CD4-positive, alpha-beta T cell treated with Interleukin-15 for 4 hours (primary cell): ENCODE results near the gene CCSER1.
"Not testable (repeated sequence)": the region's sequence is repeated elsewhere in the genome, so short reads cannot be mapped to it uniquely, and the experiment has no call there.

Experiments
- DNase-seq: peaks from one replicate; pipeline ENCODE4 v3.0.0-alpha.2; 2020; ENCODE audit warnings: low spot score

CCSER1 gene

GRCh38 chr4:90299373-90299772 is 172.2 kb downstream of the CCSER1 start:
- DNase-seq = no peak

GRCh38 chr4:90306810-90307209 is 179.6 kb downstream of the CCSER1 start:
- no peak for DNase-seq

DNA sequence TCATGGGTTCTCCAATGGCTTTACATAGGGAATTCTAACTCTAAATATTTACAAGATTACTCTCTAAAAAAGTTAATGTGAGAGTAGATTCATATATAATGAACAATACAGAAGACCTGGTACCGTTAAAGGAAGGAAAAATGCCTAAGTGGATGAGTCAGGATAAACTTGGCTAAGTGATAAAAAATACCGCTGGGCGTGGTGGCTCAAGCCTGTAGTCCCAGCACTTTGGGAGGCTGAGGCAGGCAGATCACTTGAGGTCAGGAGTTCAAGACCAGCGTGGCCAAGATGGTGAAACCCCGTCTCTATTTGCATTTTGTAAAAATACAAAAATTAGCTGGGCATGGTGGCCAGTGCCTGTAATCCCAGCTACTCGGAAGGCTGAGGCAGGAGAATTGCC is 189.9 kb downstream of the CCSER1 start:
- DNase-seq = not testable (repeated sequence)

DNA sequence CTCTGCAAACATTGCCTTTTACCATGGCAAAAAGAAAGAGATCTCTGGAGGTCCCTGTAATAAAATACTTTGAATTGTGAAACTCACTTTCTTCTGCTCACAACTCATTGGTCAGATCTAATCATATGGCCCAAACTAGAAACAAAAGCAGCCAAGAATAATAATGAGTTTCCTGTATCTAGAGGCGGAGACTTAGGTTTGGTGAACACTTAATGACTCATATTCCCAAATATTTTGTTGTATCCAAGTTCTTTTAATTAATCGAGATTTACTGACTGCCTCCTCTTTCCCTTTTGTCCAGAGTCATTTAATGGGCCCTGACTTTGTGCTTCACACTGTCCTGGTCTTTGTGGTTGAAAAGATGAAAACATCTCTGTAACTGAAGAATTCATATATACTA is 190.6 kb downstream of the CCSER1 start:
- no peak for DNase-seq

GRCh38 chr4:90318193-90318592 is 191.0 kb downstream of the CCSER1 start:
- DNase-seq = no peak

GRCh38 chr4:90328558-90328957 is 201.4 kb downstream of the CCSER1 start:
- no peak for DNase-seq

DNA sequence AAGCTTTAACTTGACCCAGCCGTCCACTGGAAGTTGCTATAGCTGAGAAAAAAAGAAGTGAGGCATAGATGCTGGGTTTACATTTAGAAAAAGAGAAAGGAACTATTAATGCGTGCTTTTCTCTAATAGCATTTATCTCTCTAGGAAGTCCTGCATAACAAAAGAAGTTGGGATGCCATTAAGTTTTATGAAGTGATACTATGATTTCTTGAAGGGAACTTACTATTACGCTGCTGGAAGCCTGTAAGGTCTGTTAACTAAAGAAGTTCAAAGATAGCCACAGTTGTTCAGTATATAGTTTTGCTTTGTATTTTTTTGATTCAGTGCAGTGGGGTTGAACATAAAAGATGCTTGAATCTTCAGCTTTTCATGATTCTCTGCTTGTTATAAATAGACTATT is 203.4 kb downstream of the CCSER1 start:
- no peak for DNase-seq

GRCh38 chr4:90345549-90346215 is 218.5 kb downstream of the CCSER1 start:
- no peak for DNase-seq

GRCh38 chr4:90349636-90350035 is 222.4 kb downstream of the CCSER1 start:
- no peak for DNase-seq

DNA sequence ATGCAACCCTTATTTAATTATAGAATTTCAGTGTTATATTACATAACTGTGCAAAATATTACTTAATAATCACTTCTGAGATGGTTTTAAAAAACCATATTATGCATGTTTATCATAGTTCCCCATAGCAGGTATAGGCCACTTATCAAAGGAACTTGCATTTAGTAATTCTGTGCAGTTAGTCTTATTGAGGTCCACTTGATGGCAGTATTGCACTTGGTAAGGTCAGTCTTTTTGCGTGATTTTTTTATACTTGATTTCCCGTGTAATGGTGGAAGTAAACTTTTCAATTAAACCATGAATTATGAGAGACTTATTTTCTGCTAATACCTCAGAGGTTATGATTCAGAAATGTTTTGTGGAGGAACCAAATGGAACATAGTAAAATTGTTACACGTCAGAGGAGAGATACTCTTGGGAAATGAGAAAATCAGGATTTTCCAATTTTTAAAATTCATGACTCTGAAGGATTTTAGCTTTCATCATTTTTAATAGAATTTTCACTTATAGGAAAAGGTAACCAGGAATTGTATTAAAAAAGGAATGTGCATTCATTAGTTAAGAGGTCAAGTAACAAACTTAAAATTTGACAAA is 230.0 kb downstream of the CCSER1 start:
- no peak for DNase-seq

- no peak for DNase-seq
Observed at GRCh38 chr4:90375081-90375480, 247.9 kb downstream of the CCSER1 start.

GRCh38 chr4:90393215-90393614 is 266.0 kb downstream of the CCSER1 start:
- no peak for DNase-seq

GRCh38 chr4:90403781-90404180 is 276.6 kb downstream of the CCSER1 start:
- DNase-seq = no peak

- DNase-seq = not testable (repeated sequence)
Observed at GRCh38 chr4:90407897-90408296, 280.7 kb downstream of the CCSER1 start.

GRCh38 chr4:90412786-90413185 is 285.6 kb downstream of the CCSER1 start:
- DNase-seq = not testable (repeated sequence)

GRCh38 chr4:90415116-90415515 is 287.9 kb downstream of the CCSER1 start:
- DNase-seq = no peak

DNA sequence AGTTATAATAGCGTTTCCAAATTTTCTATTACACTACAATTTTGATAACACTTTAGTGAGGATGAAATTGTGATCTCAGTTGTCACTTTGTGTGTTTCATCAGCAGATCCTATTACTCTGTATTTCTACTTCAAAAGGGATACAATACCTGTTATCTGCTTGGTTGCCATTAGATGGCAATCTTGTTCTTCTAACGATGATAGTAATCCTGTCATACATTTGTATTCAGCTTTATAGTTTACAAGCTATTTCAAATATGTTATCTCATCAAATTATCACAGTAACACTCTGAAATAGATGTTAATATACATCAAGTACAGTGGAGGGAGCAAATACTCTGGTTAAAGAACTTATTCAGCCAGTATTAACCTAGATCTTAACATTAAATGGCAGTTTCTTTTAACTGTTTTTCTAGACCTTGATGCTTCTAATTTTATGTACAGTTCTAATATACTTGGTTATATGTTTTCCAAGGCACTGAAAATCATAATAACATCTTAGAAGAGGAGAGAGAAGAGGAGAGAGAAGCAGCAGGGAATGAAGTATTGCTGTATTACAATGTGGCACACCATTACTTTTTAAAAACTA is 292.0 kb downstream of the CCSER1 start:
- DNase-seq = no peak

DNA sequence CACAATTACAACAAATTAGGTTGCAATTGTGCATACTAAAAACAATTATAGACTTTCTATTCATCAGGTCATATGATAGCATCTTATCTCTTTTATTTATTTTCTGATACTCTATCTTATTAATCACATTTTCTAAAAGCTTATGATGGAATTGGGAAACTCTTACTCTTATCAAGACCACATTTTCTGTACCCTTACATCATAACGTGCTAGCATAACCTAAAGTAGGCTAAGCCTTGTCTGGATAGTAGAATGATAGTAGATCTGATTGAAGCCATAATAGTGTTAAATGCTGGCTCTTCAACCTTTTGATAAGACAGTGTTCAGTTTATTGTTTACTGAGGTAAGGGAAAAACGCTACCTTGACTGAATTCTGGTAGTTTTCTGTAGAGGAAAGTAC is 294.0 kb downstream of the CCSER1 start:
- no peak for DNase-seq

DNA sequence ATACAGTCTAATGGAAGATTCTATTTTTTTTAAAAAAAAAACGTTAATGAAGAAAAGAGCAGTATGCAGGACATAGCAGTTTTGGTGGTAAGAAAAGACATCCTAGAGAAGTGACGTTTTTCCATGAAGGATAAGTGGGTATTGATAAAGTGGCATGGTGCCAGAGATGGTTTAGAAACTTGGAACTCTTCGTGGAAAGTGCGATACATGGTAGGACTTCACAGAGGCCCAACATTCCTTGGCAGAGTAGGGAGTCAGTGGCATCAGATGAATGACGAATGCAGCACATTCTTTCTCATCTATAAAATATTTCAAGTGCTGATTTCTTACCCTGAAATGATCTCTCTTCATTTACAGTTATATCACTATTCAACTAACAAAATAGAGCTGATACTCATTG is 298.7 kb downstream of the CCSER1 start:
- DNase-seq = no peak

- no peak for DNase-seq
Observed at GRCh38 chr4:90438522-90438921, 311.3 kb downstream of the CCSER1 start.

DNA sequence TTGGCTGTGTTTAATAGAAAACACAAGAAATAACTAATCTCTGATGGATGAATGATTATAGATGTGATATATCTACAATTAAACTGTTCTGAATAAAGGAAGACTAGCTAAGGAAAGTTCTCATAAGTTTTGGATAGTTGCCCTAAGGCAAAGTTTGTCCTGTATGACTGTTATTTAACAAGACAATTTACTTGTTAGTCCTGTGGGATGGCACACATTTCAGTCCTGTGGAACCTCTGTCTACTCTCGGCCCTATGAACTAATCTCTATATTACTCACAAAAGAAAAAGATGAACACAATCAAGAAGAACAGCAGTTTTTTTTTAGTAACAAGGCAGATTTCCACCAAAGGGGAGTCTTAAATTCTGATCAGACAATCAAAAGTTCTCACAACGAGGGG is 314.6 kb downstream of the CCSER1 start:
- no peak for DNase-seq

DNA sequence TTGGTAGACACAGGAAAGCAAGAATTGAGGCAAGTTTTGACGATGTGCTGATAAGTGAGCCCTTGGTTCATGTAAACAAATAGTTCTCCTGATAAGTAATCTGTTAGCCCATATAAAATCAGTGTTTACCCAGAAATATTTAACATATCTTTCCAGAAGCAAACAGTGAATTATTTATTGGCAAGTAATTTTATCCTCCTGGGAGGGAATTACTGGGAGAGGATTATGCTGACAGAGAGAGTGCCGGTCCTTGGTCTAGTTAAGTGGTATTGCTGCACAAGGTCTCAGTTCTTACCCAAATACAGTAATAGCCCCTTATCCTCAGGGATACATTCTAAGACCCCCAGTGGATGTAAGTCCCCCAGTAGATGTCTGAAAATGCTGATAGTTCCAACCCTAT is 315.4 kb downstream of the CCSER1 start:
- no peak for DNase-seq

- DNase-seq = no peak
Observed at GRCh38 chr4:90443231-90443630, 316.0 kb downstream of the CCSER1 start.

GRCh38 chr4:90444904-90445303 is 317.7 kb downstream of the CCSER1 start:
- no peak for DNase-seq
